ENCODE data around the gene RFXAP. TPM values are rescaled to one million over a fixed set of nuclear protein-coding genes. Genes with fewer than 3 reads are reported as not detected.

RFXAP gene
- total RNA-seq, 2 experiments from 2014 or later, result 10.0 to 34.1 TPM

GRCh38 chr13:36859259-36859658, 40.2 kb downstream of the RFXAP start:
- Histone ChIP-seq H3K4me2 (ENCODE audit: low read length) (no peak overlapping the region), H3K9me2 (ENCODE audit: insufficient read depth, low read length) (no peaks in the 10 kb centered on the region), H3K36me3 (ENCODE audit: insufficient read depth, low read length) (peaks cover 28% of the 10 kb centered on the region), H3K9me3 (ENCODE audit: low read length) (no peaks in the 10 kb centered on the region), H3K4me1 (ENCODE audit: insufficient read depth, low read length, poor library complexity, severe bottlenecking) (no peaks in the 10 kb centered on the region), H3K4me3 (ENCODE audit: low read depth, low read length, poor library complexity, severe bottlenecking) (no peak overlapping the region), H2AFZ (ENCODE audit: low read length) (no peak overlapping the region), H3K79me2 (ENCODE audit: insufficient read depth, low read depth, low read length) (no peaks in the 10 kb centered on the region), H4K20me1 (ENCODE audit: insufficient read depth, low read length) (no peaks in the 10 kb centered on the region), H3K27ac (ENCODE audit: low read depth, low read length, poor library complexity, severe bottlenecking) (no peak overlapping the region)
- DNase-seq (ENCODE audit: low spot score), result no peak
- CTCF ChIA-PET (ENCODE audit: unreplicated experiment), result no interaction called here
- TF ChIP-seq CTCF (conservative IDR thresholded peaks at IDR 0.05; ENCODE audit: low read length) (no peak), EZH2phosphoT487 (IDR thresholded peaks at IDR 0.05; ENCODE audit: borderline replicate concordance, low read depth, low read length) (no peak)
- intact Hi-C loops (cut with micrococcal nuclease; ENCODE audit: unreplicated experiment), result loop anchor here (5.0 kb wide), 1 partner anchor 63 kb away; the partner anchor contains the start of gene SMAD9
- POLR2A ChIA-PET, result interaction anchor here (0.6 kb wide), 4 partner anchors 13 to 1844 kb away, joined by 3 to 11 read pairs (median 4); no protein-coding TSS in a partner anchor
- BruUV-seq (replicated peaks), result no TSS peak

- CTCF ChIA-PET (ENCODE audit: unreplicated experiment), result no interaction called here
- DNase-seq (ENCODE audit: low spot score), result no peak
Measured at GRCh38 chr13:36862002-36862685, 43.1 kb downstream of the RFXAP start.

More at GRCh38 chr13:36862002-36862685, 43.1 kb downstream of the RFXAP start:
- H4K20me1 ChIP-seq (ENCODE audit: insufficient read depth, low read length), result no peaks in the 10 kb centered on the region
- POLR2A ChIA-PET, result no interaction called here
- no peaks in the 10 kb centered on the region for H3K9me2 ChIP-seq (ENCODE audit: insufficient read depth, low read length)
- H3K9me3 ChIP-seq (ENCODE audit: low read length), result no peaks in the 10 kb centered on the region
- H3K4me1 ChIP-seq (ENCODE audit: insufficient read depth, low read length, poor library complexity, severe bottlenecking), result no peaks in the 10 kb centered on the region
- H3K36me3 ChIP-seq (ENCODE audit: insufficient read depth, low read length), result peaks cover 47% of the 10 kb centered on the region
- H2AFZ ChIP-seq (ENCODE audit: low read length), result no peak overlapping the region
- no peak overlapping the region for H3K4me3 ChIP-seq (ENCODE audit: low read depth, low read length, poor library complexity, severe bottlenecking)
- intact Hi-C loops (cut with micrococcal nuclease; ENCODE audit: unreplicated experiment), result no loop called here
- no peak for TF ChIP-seq CTCF (conservative IDR thresholded peaks at IDR 0.05; ENCODE audit: low read length)
- no peak for TF ChIP-seq EZH2phosphoT487 (IDR thresholded peaks at IDR 0.05; ENCODE audit: borderline replicate concordance, low read depth, low read length)
- no peak overlapping the region for H3K4me2 ChIP-seq (ENCODE audit: low read length)
- H3K27ac ChIP-seq (ENCODE audit: low read depth, low read length, poor library complexity, severe bottlenecking), result no peak overlapping the region
- no peaks in the 10 kb centered on the region for H3K79me2 ChIP-seq (ENCODE audit: insufficient read depth, low read depth, low read length)
- no TSS peak for BruUV-seq (replicated peaks)
